PC-9 (cell line): ENCODE measurements around the gene TMEM273.

Source experiments
- CTCF ChIP-seq: fragments of 200-600 bp; sonication (generic); conservative IDR thresholded peaks from 2 replicates; pipeline ENCODE4 v1.6.1; 2017; ENCODE audit warnings: mixed run types, antibody characterized with exemption, mild to moderate bottlenecking, moderate library complexity
- EZH2 ChIP-seq: fragments of 200-600 bp; sonication (generic); IDR thresholded peaks from 2 replicates; pipeline ENCODE4 v1.8.0; 2017; ENCODE audit warnings: antibody characterized with exemption, low read depth

GRCh38 chr10:49160110-49160509 is 28.1 kb downstream of the TMEM273 start:
- TF ChIP-seq CTCF: no peak
- no peak for TF ChIP-seq EZH2
